Measurements from ENCODE around the gene PLET1.

- TF ChIP-seq CTCF (optimal IDR thresholded peaks at IDR 0.05 in 1 of 3, IDR thresholded peaks at IDR 0.05 in 1 of 3, conservative IDR thresholded peaks at IDR 0.05 in 1 of 3; ENCODE audit: extremely low read depth in 1 of 3, insufficient read depth in 2 of 3, low read length in 3 of 3) (no peak), EZH2 (IDR thresholded peaks at IDR 0.05; ENCODE audit: low read length) (no peak)
These were observed 35.0 kb downstream of the PLET1 start for GRCh38 chr11:112225753-112226061.

Data from keratinocyte (primary cell).